Ascending aorta (tissue), 2 donors: Measurements from ENCODE around the gene CHRD. TPM values are rescaled to one million over a fixed set of nuclear protein-coding genes. Genes with fewer than 3 reads are reported as not detected.

Experiments
- DNase-seq, 2 donors: peaks; one replicate each; pipeline ENCODE4 v3.0.0-alpha.2; 2019; ENCODE audit warnings: low spot score in 2 of 2
- H3K27ac ChIP-seq, 2 donors: fragments of 200-600 bp; sonication (generic); one replicate each; pipeline ENCODE4 v1.5.1; 2016 to 2017; ENCODE audit warnings: mild to moderate bottlenecking in 1 of 2
- H3K27me3 ChIP-seq: fragments of 200-600 bp; sonication (generic); one replicate; pipeline ENCODE4 v1.5.1; 2017
- H3K36me3 ChIP-seq, 2 donors: fragments of 200-600 bp; sonication (generic); one replicate each; pipeline ENCODE4 v1.5.1; 2016
- H3K4me1 ChIP-seq, 2 donors: fragments of 200-600 bp; sonication (generic); one replicate each; pipeline ENCODE4 v1.5.1; 2016 to 2017; ENCODE audit warnings: mild to moderate bottlenecking in 1 of 2
- H3K4me3 ChIP-seq, 2 donors: fragments of 200-600 bp; sonication (generic); one replicate each; pipeline ENCODE4 v1.5.1; 2016 to 2017; ENCODE audit warnings: mild to moderate bottlenecking in 1 of 2
- H3K9me3 ChIP-seq, 2 donors: fragments of 200-600 bp; sonication (generic); one replicate each; pipeline ENCODE4 v1.5.1; 2016
- CTCF ChIP-seq, 3 experiments: fragments of 200-600 bp in 2 of 3; fragments of 450-650 bp in 1 of 3; sonication (generic) in 2 of 3; IDR thresholded peaks; one replicate each; pipeline ENCODE4 v1.5.1; 2016 to 2019; ENCODE audit warnings: antibody characterized with exemption in 3 of 3, mild to moderate bottlenecking in 1 of 3, moderate library complexity in 1 of 3
- intact Hi-C: fragments of 100-400 bp; cut with DNase I; formaldehyde crosslinking; loops from one replicate; pipeline ENCODE4 v1.15.1; 2023
- total RNA-seq: library from RNA; depleted of rRNA; stranded (reverse); fragments of >200 nt; gene quantifications from one replicate; pipeline ENCODE4 v1.1.0, GENCODE V29; 2016

CHRD gene
- total RNA-seq, 1 donor from 2014 or later: 172 TPM

- no peak for DNase-seq
- intact Hi-C loops: no loop called here
- no peaks in the 10 kb centered on the region for H3K27me3 ChIP-seq
Observed at GRCh38 chr3:184389384-184389783, 9.5 kb downstream of the CHRD start.

GRCh38 chr3:184389935-184390528 lies 10.2 kb downstream of the CHRD start:
- no peaks in the 10 kb centered on the region for H3K36me3 ChIP-seq
- no peak overlapping the region for H3K27ac ChIP-seq
- TF ChIP-seq CTCF (IDR thresholded peaks at IDR 0.05): no peak
- no peak overlapping the region for H3K4me3 ChIP-seq
- no peaks in the 10 kb centered on the region for H3K27me3 ChIP-seq
- no peaks in the 10 kb centered on the region for H3K9me3 ChIP-seq
- intact Hi-C loops: no loop called here
- no peak for DNase-seq
- no peaks in the 10 kb centered on the region for H3K4me1 ChIP-seq

More at GRCh38 chr3:184389384-184389783, 9.5 kb downstream of the CHRD start:
- Histone ChIP-seq H3K4me1 (no peaks in the 10 kb centered on the region), H3K9me3 (no peaks in the 10 kb centered on the region), H3K27ac (no peak overlapping the region), H3K4me3 (no peak overlapping the region), H3K36me3 (no peaks in the 10 kb centered on the region)
- TF ChIP-seq CTCF (IDR thresholded peaks at IDR 0.05): no peak

- no peaks in the 10 kb centered on the region for H3K27me3 ChIP-seq
- no peaks in the 10 kb centered on the region for H3K36me3 ChIP-seq
- H3K27ac ChIP-seq: no peak overlapping the region
- no peak for DNase-seq
- H3K4me3 ChIP-seq: no peak overlapping the region
- no peaks in the 10 kb centered on the region for H3K4me1 ChIP-seq
- TF ChIP-seq CTCF (IDR thresholded peaks at IDR 0.05): no peak
- intact Hi-C loops: no loop called here
- H3K9me3 ChIP-seq: no peaks in the 10 kb centered on the region
Observed at GRCh38 chr3:184391266-184391665, 11.4 kb downstream of the CHRD start.

GRCh38 chr3:184395320-184395660 lies 15.4 kb downstream of the CHRD start:
- intact Hi-C loops: no loop called here
- TF ChIP-seq CTCF (IDR thresholded peaks at IDR 0.05): no peak
- Histone ChIP-seq H3K27me3 (no peaks in the 10 kb centered on the region), H3K4me3 (no peak overlapping the region), H3K9me3 (no peaks in the 10 kb centered on the region), H3K4me1 (no peaks in the 10 kb centered on the region), H3K36me3 (no peaks in the 10 kb centered on the region), H3K27ac (no peak overlapping the region)
- DNase-seq: no peak

GRCh38 chr3:184399410-184399809 lies 19.6 kb downstream of the CHRD start:
- intact Hi-C loops: no loop called here
- H3K4me1 ChIP-seq: no peaks in the 10 kb centered on the region
- H3K36me3 ChIP-seq: no peaks in the 10 kb centered on the region
- no peak for TF ChIP-seq CTCF (IDR thresholded peaks at IDR 0.05)
- H3K27me3 ChIP-seq: no peaks in the 10 kb centered on the region
- H3K4me3 ChIP-seq: no peak overlapping the region
- no peaks in the 10 kb centered on the region for H3K9me3 ChIP-seq
- H3K27ac ChIP-seq: no peak overlapping the region
- DNase-seq: no peak
